GM23248 (cell line): ENCODE results near the gene DPP6. TPM values are rescaled to one million over a fixed set of nuclear protein-coding genes. Genes with fewer than 3 reads are reported as not detected.

Experiments used
- DNase-seq: peaks from one replicate; pipeline ENCODE4 v3.0.0-alpha.2; 2015
- H2AFZ ChIP-seq: fragments of 200-600 bp; sonication (generic); 2 replicates; pipeline ENCODE4 v1.6.1; 2016; ENCODE audit warnings: antibody characterized with exemption
- H3F3A ChIP-seq: fragments of 200-600 bp; sonication (generic); 2 replicates; pipeline ENCODE4 v1.6.1; 2016; ENCODE audit warnings: mild to moderate bottlenecking, antibody characterized with exemption, mixed run types; ENCODE audit not compliant: insufficient read depth
- H3K27ac ChIP-seq: fragments of 200-600 bp; sonication (generic); 2 replicates; pipeline ENCODE4 v1.5.1; 2016; ENCODE audit warnings: mild to moderate bottlenecking
- H3K27me3 ChIP-seq: fragments of 200-600 bp; sonication (generic); replicated peaks from 2 replicates; pipeline ENCODE4 v1.6.1; 2016; ENCODE audit warnings: mild to moderate bottlenecking; ENCODE audit not compliant: insufficient read depth
- H3K36me3 ChIP-seq: fragments of 200-600 bp; sonication (generic); 2 replicates; pipeline ENCODE4 v1.6.1; 2016; ENCODE audit warnings: low read depth, mild to moderate bottlenecking
- H3K4me1 ChIP-seq: fragments of 200-600 bp; sonication (generic); 2 replicates; pipeline ENCODE4 v1.6.1; 2016; ENCODE audit warnings: mild to moderate bottlenecking; ENCODE audit not compliant: insufficient read depth
- H3K4me2 ChIP-seq: fragments of 200-600 bp; sonication (generic); one replicate; pipeline ENCODE4 v1.6.1; 2016; ENCODE audit warnings: mild to moderate bottlenecking; ENCODE audit not compliant: unreplicated experiment
- H3K4me3 ChIP-seq: fragments of 200-600 bp; sonication (generic); 2 replicates; pipeline ENCODE4 v1.5.1; 2016; ENCODE audit warnings: mild to moderate bottlenecking
- H3K79me2 ChIP-seq: fragments of 200-600 bp; sonication (generic); 2 replicates; pipeline ENCODE4 v1.6.1; 2016; ENCODE audit warnings: mild to moderate bottlenecking; ENCODE audit not compliant: insufficient read depth
- H3K9ac ChIP-seq: fragments of 200-600 bp; sonication (generic); 2 replicates; pipeline ENCODE4 v1.6.1; 2016; ENCODE audit warnings: mild to moderate bottlenecking
- H3K9me2 ChIP-seq: fragments of 200-600 bp; sonication (generic); 2 replicates; pipeline ENCODE4 v1.6.1; 2016; ENCODE audit warnings: mixed run types, mild to moderate bottlenecking, moderate library complexity; ENCODE audit not compliant: insufficient read depth
- H3K9me3 ChIP-seq: fragments of 200-600 bp; sonication (generic); one replicate; pipeline ENCODE4 v1.6.1; 2017; ENCODE audit warnings: low read depth
- H4K20me1 ChIP-seq: fragments of 200-600 bp; sonication (generic); 2 replicates; pipeline ENCODE4 v1.6.0; 2016; ENCODE audit not compliant: insufficient read depth
- EZH2 ChIP-seq: fragments of 200-600 bp; sonication (generic); IDR thresholded peaks from 2 replicates; pipeline ENCODE4 v1.6.1; 2018; ENCODE audit warnings: antibody characterized with exemption, mild to moderate bottlenecking; ENCODE audit not compliant: insufficient read depth, poor library complexity, severe bottlenecking
- EZH2phosphoT487 ChIP-seq: fragments of 200-600 bp; sonication (generic); IDR thresholded peaks from 2 replicates; pipeline ENCODE4 v1.6.1; 2018; ENCODE audit warnings: antibody characterized with exemption, moderate library complexity, mild to moderate bottlenecking, low read depth; ENCODE audit not compliant: insufficient read depth
- WGBS, 2 experiments: methylation state at CpG; one replicate each; pipeline ENCODE4 v1.1.6; 2015 to 2017; ENCODE audit warnings: low lambda C conversion rate in 2 of 2, low coverage in 1 of 2; ENCODE audit errors: missing lambda C conversion rate in 2 of 2; 5-methylcytosine and 5-hydroxymethylcytosine counted together
- in situ Hi-C: fragments of 300-500 bp; cut with MboI; formaldehyde crosslinking; loops from 2 replicates; pipeline ENCODE4 v1.15.0; 2020
- polyA plus RNA-seq: library from polyadenylated mRNA; unstranded; fragments of >200 nt; fragmentation: Nextera tagmentation; extraction: Ambion mirVana; gene quantifications from 2 replicates; pipeline ENCODE4 v1.2.1, GENCODE V29; 2016
- total RNA-seq: library from RNA; depleted of rRNA; stranded (reverse); fragments of >200 nt; shearing (Covaris generic); gene quantifications from 2 replicates; pipeline ENCODE4 v1.2.3, GENCODE V29; 2014

The DPP6 gene
- total and polyA plus RNA-seq, 2 experiments from 2014 or later, result not detected

DNA sequence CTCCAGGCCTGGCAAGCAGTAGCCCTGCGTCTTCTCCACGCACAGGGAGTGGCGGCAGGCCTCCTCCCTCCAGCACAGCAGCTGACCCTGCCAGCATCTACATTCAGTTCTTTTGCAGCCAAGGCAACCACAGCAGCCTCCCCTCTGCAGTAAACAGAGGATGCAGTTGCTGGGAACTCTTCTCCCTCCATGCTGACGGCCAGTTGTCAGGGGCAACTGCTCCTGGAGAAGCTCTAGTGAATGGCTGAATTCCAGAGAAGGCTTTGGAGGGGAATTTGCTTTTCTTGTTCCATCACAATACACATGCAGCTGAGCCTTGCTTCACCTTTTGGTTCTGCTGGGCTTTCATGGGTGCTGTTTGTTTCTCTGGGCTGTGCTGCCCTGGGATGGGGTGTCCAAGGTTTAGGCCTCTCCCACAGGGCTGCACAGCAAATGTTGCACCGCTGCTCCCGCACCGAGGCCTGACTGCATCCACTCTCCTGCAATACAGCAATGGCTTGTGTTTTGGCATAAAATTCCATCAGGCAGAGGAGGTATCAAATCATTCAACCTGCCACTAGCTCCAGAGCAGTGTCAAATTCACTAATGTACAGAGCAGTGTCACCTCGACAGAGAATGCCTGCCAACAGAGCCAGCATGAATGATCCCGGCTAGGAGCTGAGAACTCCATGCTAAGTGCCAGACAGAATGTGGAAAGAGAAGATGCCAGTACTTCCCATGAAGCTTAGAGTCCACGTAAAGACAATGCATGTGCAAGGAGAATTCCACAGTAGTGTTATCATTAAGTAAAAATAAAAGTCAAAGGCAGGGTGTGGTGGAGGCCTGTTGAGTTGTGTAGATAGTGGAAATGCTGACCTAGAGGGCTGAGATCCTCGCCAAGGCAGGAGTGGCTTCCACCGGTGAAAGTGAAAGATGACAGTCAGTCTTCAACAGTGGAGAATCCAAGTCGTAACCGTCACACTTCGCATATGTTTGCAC, 399.6 kb downstream of the DPP6 start:
- in situ Hi-C loops, result no loop called here
- no peak for DNase-seq
- Histone ChIP-seq H3K27me3 (no peaks in the 10 kb centered on the region), H3K9me3 (no peaks in the 10 kb centered on the region), H3K36me3 (no peaks in the 10 kb centered on the region), H3K27ac (no peak overlapping the region), H3K4me3 (no peak overlapping the region), H3F3A (no peaks in the 10 kb centered on the region), H3K9ac (no peak overlapping the region), H2AFZ (no peak overlapping the region), H3K4me2 (no peak overlapping the region), H3K9me2 (no peaks in the 10 kb centered on the region), H4K20me1 (no peaks in the 10 kb centered on the region), H3K4me1 (no peaks in the 10 kb centered on the region), H3K79me2 (no peaks in the 10 kb centered on the region)
- TF ChIP-seq EZH2phosphoT487 (no peak), EZH2 (no peak)
- 33 to 40% methylated on average over 15 of the region's 15 CpGs for WGBS, 2 experiments

DNA sequence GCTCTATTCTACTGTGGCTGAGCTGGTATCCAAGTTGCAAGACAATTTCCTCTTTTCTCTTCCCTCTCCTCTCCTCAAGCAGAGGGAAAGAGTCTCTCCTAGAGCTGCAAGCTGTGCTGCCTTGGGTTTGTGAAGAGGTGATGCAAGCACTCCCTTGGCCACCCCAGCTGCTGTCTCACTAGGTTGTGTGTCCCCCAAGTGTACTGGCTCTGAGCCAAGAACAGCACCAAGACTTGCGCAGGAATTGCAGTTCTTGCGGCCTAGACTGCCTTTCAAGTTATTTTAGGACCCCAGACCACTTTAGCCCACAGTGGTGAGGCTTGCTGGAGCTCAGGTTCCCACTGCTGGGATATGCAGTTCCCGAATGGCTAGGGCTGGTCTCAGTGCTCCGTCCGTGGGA, 411.6 kb downstream of the DPP6 start:
- DNase-seq, result peak; percentile 0
- Histone ChIP-seq H3K9ac (no peak overlapping the region), H3K4me3 (no peak overlapping the region), H3K36me3 (no peaks in the 10 kb centered on the region), H2AFZ (no peak overlapping the region), H3K4me1 (no peaks in the 10 kb centered on the region), H3K27me3 (no peaks in the 10 kb centered on the region), H3K4me2 (no peak overlapping the region), H3K9me3 (no peaks in the 10 kb centered on the region), H3K79me2 (no peaks in the 10 kb centered on the region), H4K20me1 (no peaks in the 10 kb centered on the region), H3K27ac (no peak overlapping the region), H3F3A (no peaks in the 10 kb centered on the region), H3K9me2 (no peaks in the 10 kb centered on the region)
- TF ChIP-seq EZH2, result no peak
- TF ChIP-seq EZH2phosphoT487, result no peak
- 40 to 42% methylated on average over 5 of the region's 5 CpGs for WGBS, 2 experiments
- in situ Hi-C loops, result no loop called here

DNA sequence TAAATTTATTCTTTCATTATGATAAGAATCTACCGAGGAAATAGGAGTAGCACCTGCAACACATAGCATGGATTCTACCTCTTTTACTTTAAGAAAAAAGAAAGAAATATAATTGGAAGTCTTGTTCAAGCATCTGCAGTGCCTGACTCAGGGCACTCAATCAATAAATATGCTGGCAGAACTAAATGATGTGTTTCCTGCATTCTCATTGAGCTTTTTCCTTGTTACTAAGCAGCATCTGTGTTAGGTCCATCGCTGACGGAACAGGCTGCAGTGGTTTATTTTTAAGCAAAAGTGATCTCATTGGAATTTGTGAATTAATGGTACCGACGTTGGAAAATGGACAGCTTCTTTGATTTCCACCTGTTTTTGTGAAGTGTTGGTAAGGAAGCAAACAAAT, 417.5 kb downstream of the DPP6 start:
- DNase-seq, result no peak
- Histone ChIP-seq H3K9me3 (no peaks in the 10 kb centered on the region), H4K20me1 (no peaks in the 10 kb centered on the region), H2AFZ (no peak overlapping the region), H3K4me1 (no peaks in the 10 kb centered on the region), H3K27me3 (no peaks in the 10 kb centered on the region), H3F3A (no peaks in the 10 kb centered on the region), H3K79me2 (no peaks in the 10 kb centered on the region), H3K9ac (no peak overlapping the region), H3K36me3 (no peaks in the 10 kb centered on the region), H3K4me3 (no peak overlapping the region), H3K4me2 (no peak overlapping the region), H3K9me2 (no peaks in the 10 kb centered on the region), H3K27ac (no peak overlapping the region)
- in situ Hi-C loops, result no loop called here
- 6 to 8% methylated on average over 5 of the region's 5 CpGs for WGBS, 2 experiments
- TF ChIP-seq EZH2phosphoT487 (no peak), EZH2 (no peak)

DNA sequence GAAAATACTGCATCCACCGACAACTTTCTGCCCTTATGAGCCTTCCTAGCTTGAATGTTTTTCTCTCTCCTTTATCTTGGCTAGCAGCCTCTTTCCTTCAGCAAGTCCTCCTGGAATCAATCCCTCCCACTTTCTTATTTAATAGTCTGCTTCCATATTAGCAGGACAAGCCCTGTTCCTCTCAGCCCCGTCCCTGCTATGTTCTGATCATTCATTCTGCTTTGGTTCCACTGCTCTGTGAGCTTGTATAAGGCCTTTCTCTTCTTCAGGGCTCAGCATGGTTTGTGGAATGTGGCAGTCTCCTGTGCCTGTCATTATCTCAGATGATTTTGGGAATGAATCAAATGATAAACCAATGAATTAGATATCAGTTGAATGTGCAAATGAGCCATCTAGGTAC, 420.1 kb downstream of the DPP6 start:
- Histone ChIP-seq H3K9ac (no peak overlapping the region), H3K9me2 (no peaks in the 10 kb centered on the region), H3K79me2 (no peaks in the 10 kb centered on the region), H3K4me3 (no peak overlapping the region), H3K4me2 (no peak overlapping the region), H2AFZ (no peak overlapping the region), H3K36me3 (no peaks in the 10 kb centered on the region), H3K9me3 (no peaks in the 10 kb centered on the region), H3F3A (no peaks in the 10 kb centered on the region), H3K27ac (no peak overlapping the region), H3K27me3 (no peaks in the 10 kb centered on the region), H4K20me1 (no peaks in the 10 kb centered on the region), H3K4me1 (no peaks in the 10 kb centered on the region)
- 8 to 16% methylated on average over 2 of the region's 2 CpGs for WGBS, 2 experiments
- TF ChIP-seq EZH2phosphoT487, result no peak
- no peak for TF ChIP-seq EZH2
- in situ Hi-C loops, result no loop called here
- no peak for DNase-seq
